NT2/D1 (cell line): ENCODE data around the gene SF3B6.

Source experiments
- DNase-seq: peaks from one replicate; pipeline ENCODE4 v3.0.0-alpha.2; 2011; ENCODE audit warnings: low read depth, low spot score
- H3K27me3 ChIP-seq: 2 replicates; pipeline ENCODE4 v1.6.0; 2011; ENCODE audit warnings: mild to moderate bottlenecking; ENCODE audit not compliant: insufficient read length, insufficient read depth
- H3K36me3 ChIP-seq: 2 replicates; pipeline ENCODE4 v1.6.1; 2011; ENCODE audit warnings: mild to moderate bottlenecking, low read length, mixed read lengths; ENCODE audit not compliant: insufficient read depth, insufficient read length
- H3K4me1 ChIP-seq: 2 replicates; pipeline ENCODE4 v1.5.1; 2011; ENCODE audit not compliant: insufficient read depth, insufficient read length
- H3K4me3 ChIP-seq: 2 replicates; pipeline ENCODE4 v1.5.1; 2011; ENCODE audit warnings: low read depth; ENCODE audit not compliant: insufficient read length
- H3K9ac ChIP-seq: 2 replicates; pipeline ENCODE4 v1.6.0; 2011; ENCODE audit warnings: low read depth; ENCODE audit not compliant: insufficient read length
- H3K9me3 ChIP-seq: 2 replicates; pipeline ENCODE4 v1.5.1; 2011; ENCODE audit warnings: mild to moderate bottlenecking, low read length; ENCODE audit not compliant: insufficient read depth
- SUZ12 ChIP-seq: IDR thresholded peaks from 2 replicates; pipeline ENCODE4 v1.6.1; 2011; ENCODE audit not compliant: insufficient read length, insufficient read depth; ENCODE audit errors: extremely low read depth
- YY1 ChIP-seq: IDR thresholded peaks from 2 replicates; pipeline ENCODE4 v1.6.1; 2011; ENCODE audit not compliant: insufficient read length, insufficient read depth
- ZNF274 ChIP-seq: IDR thresholded peaks from 2 replicates; pipeline ENCODE4 v1.6.1; 2011; ENCODE audit warnings: mild to moderate bottlenecking, low read depth, low read length

SF3B6 gene

GRCh38 chr2:24075915-24076848 is at the start of gene SF3B6:
TSS of gene SF3B6 (minus strand) at chr2:24076326. CDS start at chr2:24076229, 97 bp downstream.
- H3K9ac ChIP-seq, result peak within 1 kb of the TSS; percentile 94
- no peaks in the 10 kb centered on the region for H3K4me1 ChIP-seq
- H3K4me3 ChIP-seq, result peak within 1 kb of the TSS; percentile 92
- H3K9me3 ChIP-seq, result no peaks in the 10 kb centered on the region
- peak; percentile 99 for DNase-seq
- TF ChIP-seq ZNF274, result no peak
- no peak for TF ChIP-seq SUZ12
- no peak for TF ChIP-seq YY1
- no peaks in the 10 kb centered on the region for H3K27me3 ChIP-seq
- H3K36me3 ChIP-seq, result peaks cover 59% of the 10 kb centered on the region

GRCh38 chr2:24123922-24124580 is 47.9 kb upstream of the SF3B6 start:
- Histone ChIP-seq H3K27me3 (no peaks in the 10 kb centered on the region), H3K4me3 (peak overlapping the region; percentile 72), H3K9ac (peak overlapping the region; percentile 89), H3K4me1 (no peaks in the 10 kb centered on the region), H3K9me3 (no peaks in the 10 kb centered on the region), H3K36me3 (peaks cover 5% of the 10 kb centered on the region)
- TF ChIP-seq SUZ12, result no peak
- no peak for TF ChIP-seq YY1
- no peak for TF ChIP-seq ZNF274
- DNase-seq, result peak; percentile 13

GRCh38 chr2:24123195-24123921 is 47.2 kb upstream of the SF3B6 start, which contains the start of the genes FAM228B and PFN4:
TSS of gene FAM228B (plus strand) at chr2:24123469. CDS start at chr2:24124362, 893 bp downstream.
TSS of gene PFN4 (minus strand) at chr2:24123334. CDS start at chr2:24122535, 799 bp downstream.
- Histone ChIP-seq H3K4me1 (no peaks in the 10 kb centered on the region), H3K36me3 (peaks cover 5% of the 10 kb centered on the region), H3K4me3 (peak within 1 kb of the TSS; percentile 72), H3K9ac (peak within 1 kb of the TSS; percentile 89), H3K27me3 (no peaks in the 10 kb centered on the region), H3K9me3 (no peaks in the 10 kb centered on the region)
- TF ChIP-seq YY1 (no peak), SUZ12 (no peak), ZNF274 (no peak)
- peak; percentile 35 for DNase-seq

- Histone ChIP-seq H3K9me3 (no peaks in the 10 kb centered on the region), H3K4me3 (peak overlapping the region; percentile 72), H3K4me1 (no peaks in the 10 kb centered on the region), H3K36me3 (peaks cover 5% of the 10 kb centered on the region), H3K9ac (peak overlapping the region; percentile 89), H3K27me3 (no peaks in the 10 kb centered on the region)
- DNase-seq, result peak; percentile 3
- no peak for TF ChIP-seq YY1
- TF ChIP-seq ZNF274, result no peak
- TF ChIP-seq SUZ12, result no peak
These were observed 46.5 kb upstream of the SF3B6 start for GRCh38 chr2:24122366-24123194.

- Histone ChIP-seq H3K9ac (no peak overlapping the region), H3K27me3 (no peaks in the 10 kb centered on the region), H3K36me3 (peaks cover 5% of the 10 kb centered on the region), H3K4me1 (no peaks in the 10 kb centered on the region), H3K4me3 (no peak overlapping the region), H3K9me3 (no peaks in the 10 kb centered on the region)
- DNase-seq, result no peak
- TF ChIP-seq ZNF274 (no peak), YY1 (no peak), SUZ12 (no peak)
These were observed 45.3 kb upstream of the SF3B6 start for GRCh38 chr2:24121469-24121868.

- peaks cover 5% of the 10 kb centered on the region for H3K36me3 ChIP-seq
- no peaks in the 10 kb centered on the region for H3K9me3 ChIP-seq
- no peaks in the 10 kb centered on the region for H3K27me3 ChIP-seq
- TF ChIP-seq SUZ12, result no peak
- TF ChIP-seq YY1, result no peak
- no peak for TF ChIP-seq ZNF274
- no peak for DNase-seq
- no peak overlapping the region for H3K9ac ChIP-seq
- H3K4me1 ChIP-seq, result no peaks in the 10 kb centered on the region
- no peak overlapping the region for H3K4me3 ChIP-seq
These were observed 44.9 kb upstream of the SF3B6 start for GRCh38 chr2:24121066-24121465.
